C4-2B (cell line): ENCODE data around the gene TCF19.

Experiments used
- H3K27ac ChIP-seq: fragments of 450-650 bp; 2 replicates; pipeline ENCODE4 v1.5.1; 2017
- CTCF ChIP-seq: fragments of 450-650 bp; conservative IDR thresholded peaks from 2 replicates; pipeline ENCODE4 v1.5.1; 2017; ENCODE audit warnings: mild to moderate bottlenecking
- ZFX ChIP-seq: fragments of 450-650 bp; IDR thresholded peaks from 2 replicates; pipeline ENCODE4 v1.6.1; 2017

Gene TCF19

GRCh38 chr6:31130751-31131150 lies 27.6 kb upstream of the TCF19 start:
- no peak overlapping the region for H3K27ac ChIP-seq
- TF ChIP-seq ZFX (no peak), CTCF (no peak)

- TF ChIP-seq CTCF (no peak), ZFX (no peak)
Measured at GRCh38 chr6:31131595-31131994, 26.8 kb upstream of the TCF19 start.

GRCh38 chr6:31132806-31133205 lies 25.6 kb upstream of the TCF19 start:
- no peak for TF ChIP-seq CTCF
- TF ChIP-seq ZFX: no peak
- no peak overlapping the region for H3K27ac ChIP-seq

More at GRCh38 chr6:31131595-31131994, 26.8 kb upstream of the TCF19 start:
- no peak overlapping the region for H3K27ac ChIP-seq

GRCh38 chr6:31135710-31136109 lies 22.7 kb upstream of the TCF19 start:
- no peak overlapping the region for H3K27ac ChIP-seq
- TF ChIP-seq CTCF (no peak), ZFX (no peak)

GRCh38 chr6:31138982-31139381 lies 19.4 kb upstream of the TCF19 start, which contains the start of gene PSORS1C2:
Gene PSORS1C2 (minus strand): TSS chr6:31139066. CDS start chr6:31139026, 40 bp downstream.
- TF ChIP-seq ZFX (no peak), CTCF (no peak)
- H3K27ac ChIP-seq: peak within 1 kb of the TSS; percentile 4

GRCh38 chr6:31139599-31139998 lies 18.8 kb upstream of the TCF19 start:
- TF ChIP-seq CTCF: no peak
- no peak for TF ChIP-seq ZFX
- peak overlapping the region; percentile 4 for H3K27ac ChIP-seq

- no peak overlapping the region for H3K27ac ChIP-seq
- TF ChIP-seq ZFX (no peak), CTCF (no peak)
Measured at GRCh38 chr6:31140643-31141042, 17.7 kb upstream of the TCF19 start.
